HepG2 (cell line): Measurements from ENCODE around the gene ARSH.
"Not testable (repeated sequence)": the region's sequence is repeated elsewhere in the genome, so short reads cannot be mapped to it uniquely, and the experiment has no call there.

Experiments
- EP300 ChIP-seq, 3 experiments: sonication (generic) in 1 of 3; formaldehyde crosslinking in 1 of 3; IDR thresholded peaks; 2 replicates each; pipeline versions ENCODE4 v1.5.1 to v1.6.1; 2011 to 2020; ENCODE audit warnings: low read depth in 2 of 3, low read length in 2 of 3, borderline replicate concordance in 1 of 3, improper control_type of control experiment in 1 of 3, mild to moderate bottlenecking in 1 of 3, missing genetic modification reagents in 1 of 3, moderate library complexity in 1 of 3
- ETS1 ChIP-seq: sonication (generic); formaldehyde crosslinking; IDR thresholded peaks from 2 replicates; pipeline ENCODE4 v1.4.0; 2020; ENCODE audit warnings: missing genetic modification reagents
- NR1H2 ChIP-seq: sonication (generic); formaldehyde crosslinking; IDR thresholded peaks from 2 replicates; pipeline ENCODE4 v1.8.1; 2022; ENCODE audit warnings: low read depth, missing genetic modification reagents, borderline replicate concordance
- PBX3 ChIP-seq: sonication (generic); formaldehyde crosslinking; IDR thresholded peaks from 2 replicates; pipeline ENCODE4 v1.8.1; 2023; ENCODE audit warnings: missing genetic modification reagents, inconsistent platforms, borderline replicate concordance
- RXRA ChIP-seq: sonication (generic); formaldehyde crosslinking; IDR thresholded peaks from 2 replicates; pipeline ENCODE4 v1.5.1; 2020; ENCODE audit warnings: missing genetic modification reagents
- TF ChIP-seq, protein P1 (sequence below): sonication (generic); formaldehyde crosslinking; IDR thresholded peaks from 2 replicates; pipeline ENCODE4 v1.5.0; 2020; ENCODE audit warnings: mild to moderate bottlenecking, missing genetic modification reagents, moderate library complexity

- not testable (repeated sequence) for TF ChIP-seq NR1H2 (CRISPR knock-in tag); ETS1 (CRISPR knock-in tag); PBX3 (CRISPR knock-in tag); EP300 (IDR thresholded peaks at IDR 0.05; ENCODE audit: low read depth in 2 of 2, low read length in 2 of 2); EP300 (CRISPR knock-in tag; IDR thresholded peaks at IDR 0.05; ENCODE audit: borderline replicate concordance); RXRA (CRISPR knock-in tag)
- TF ChIP-seq, protein P1, sequence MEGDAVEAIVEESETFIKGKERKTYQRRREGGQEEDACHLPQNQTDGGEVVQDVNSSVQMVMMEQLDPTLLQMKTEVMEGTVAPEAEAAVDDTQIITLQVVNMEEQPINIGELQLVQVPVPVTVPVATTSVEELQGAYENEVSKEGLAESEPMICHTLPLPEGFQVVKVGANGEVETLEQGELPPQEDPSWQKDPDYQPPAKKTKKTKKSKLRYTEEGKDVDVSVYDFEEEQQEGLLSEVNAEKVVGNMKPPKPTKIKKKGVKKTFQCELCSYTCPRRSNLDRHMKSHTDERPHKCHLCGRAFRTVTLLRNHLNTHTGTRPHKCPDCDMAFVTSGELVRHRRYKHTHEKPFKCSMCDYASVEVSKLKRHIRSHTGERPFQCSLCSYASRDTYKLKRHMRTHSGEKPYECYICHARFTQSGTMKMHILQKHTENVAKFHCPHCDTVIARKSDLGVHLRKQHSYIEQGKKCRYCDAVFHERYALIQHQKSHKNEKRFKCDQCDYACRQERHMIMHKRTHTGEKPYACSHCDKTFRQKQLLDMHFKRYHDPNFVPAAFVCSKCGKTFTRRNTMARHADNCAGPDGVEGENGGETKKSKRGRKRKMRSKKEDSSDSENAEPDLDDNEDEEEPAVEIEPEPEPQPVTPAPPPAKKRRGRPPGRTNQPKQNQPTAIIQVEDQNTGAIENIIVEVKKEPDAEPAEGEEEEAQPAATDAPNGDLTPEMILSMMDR: not testable (repeated sequence)
These were observed 42.9 kb upstream of the ARSH start for GRCh38 chrX:2963449-2963848.
